RWPE1 (cell line): ENCODE results near the gene SUGP1.
"Not testable (repeated sequence)": the region's sequence is repeated elsewhere in the genome, so short reads cannot be mapped to it uniquely, and the experiment has no call there.

Experiments used
- CTCF ChIA-PET: fragments of 350-600 bp; sonication (Branson Sonifier 250); formaldehyde crosslinking; extraction: SDS; loops from one replicate; lab custom pipeline; 2021; lab: Yijun Ruan, JAX
- POLR2A ChIA-PET: fragments of 400-600 bp; formaldehyde crosslinking; extraction: SDS; loops from one replicate; lab custom pipeline; 2020; ENCODE audit warnings: antibody characterized with exemption; ENCODE audit not compliant: low non-redundant PET; lab: Yijun Ruan, JAX
- DNase-seq: peaks from one replicate; pipeline ENCODE4 v3.0.0; 2012; ENCODE audit warnings: low spot score
- H3K27ac ChIP-seq: fragments of 450-650 bp; 2 replicates; pipeline ENCODE4 v1.5.1; 2017
- TF ChIP-seq, protein P1 (sequence below): fragments of 450-650 bp; conservative IDR thresholded peaks from 2 replicates; pipeline ENCODE4 v1.5.1; 2017; ENCODE audit warnings: low read depth, mild to moderate bottlenecking

SUGP1 gene

DNA sequence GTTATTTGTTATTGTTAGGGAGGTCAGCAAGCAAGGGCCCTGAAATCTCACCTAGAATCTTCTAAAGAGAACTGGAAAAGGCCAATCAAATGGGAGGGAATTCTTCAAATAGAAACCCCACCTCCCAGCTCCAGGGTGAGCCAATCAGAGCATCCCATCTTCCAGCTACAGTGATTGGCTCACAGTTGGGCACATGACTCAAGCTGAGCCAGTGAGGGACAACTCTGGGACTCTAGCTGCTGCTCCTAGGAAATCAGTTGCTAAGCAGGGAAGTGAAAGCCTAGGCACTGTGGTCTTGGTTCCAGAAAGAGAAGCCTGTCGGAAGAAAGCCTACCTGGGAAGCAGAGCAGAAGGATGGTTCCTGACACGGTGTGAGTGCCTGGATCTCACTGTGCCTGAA is 60.6 kb downstream of the SUGP1 start:
- H3K27ac ChIP-seq = no peak overlapping the region
- TF ChIP-seq, protein P1, sequence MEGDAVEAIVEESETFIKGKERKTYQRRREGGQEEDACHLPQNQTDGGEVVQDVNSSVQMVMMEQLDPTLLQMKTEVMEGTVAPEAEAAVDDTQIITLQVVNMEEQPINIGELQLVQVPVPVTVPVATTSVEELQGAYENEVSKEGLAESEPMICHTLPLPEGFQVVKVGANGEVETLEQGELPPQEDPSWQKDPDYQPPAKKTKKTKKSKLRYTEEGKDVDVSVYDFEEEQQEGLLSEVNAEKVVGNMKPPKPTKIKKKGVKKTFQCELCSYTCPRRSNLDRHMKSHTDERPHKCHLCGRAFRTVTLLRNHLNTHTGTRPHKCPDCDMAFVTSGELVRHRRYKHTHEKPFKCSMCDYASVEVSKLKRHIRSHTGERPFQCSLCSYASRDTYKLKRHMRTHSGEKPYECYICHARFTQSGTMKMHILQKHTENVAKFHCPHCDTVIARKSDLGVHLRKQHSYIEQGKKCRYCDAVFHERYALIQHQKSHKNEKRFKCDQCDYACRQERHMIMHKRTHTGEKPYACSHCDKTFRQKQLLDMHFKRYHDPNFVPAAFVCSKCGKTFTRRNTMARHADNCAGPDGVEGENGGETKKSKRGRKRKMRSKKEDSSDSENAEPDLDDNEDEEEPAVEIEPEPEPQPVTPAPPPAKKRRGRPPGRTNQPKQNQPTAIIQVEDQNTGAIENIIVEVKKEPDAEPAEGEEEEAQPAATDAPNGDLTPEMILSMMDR = no peak
- CTCF ChIA-PET = no interaction called here
- POLR2A ChIA-PET = no interaction called here
- peak; percentile 76 for DNase-seq

DNA sequence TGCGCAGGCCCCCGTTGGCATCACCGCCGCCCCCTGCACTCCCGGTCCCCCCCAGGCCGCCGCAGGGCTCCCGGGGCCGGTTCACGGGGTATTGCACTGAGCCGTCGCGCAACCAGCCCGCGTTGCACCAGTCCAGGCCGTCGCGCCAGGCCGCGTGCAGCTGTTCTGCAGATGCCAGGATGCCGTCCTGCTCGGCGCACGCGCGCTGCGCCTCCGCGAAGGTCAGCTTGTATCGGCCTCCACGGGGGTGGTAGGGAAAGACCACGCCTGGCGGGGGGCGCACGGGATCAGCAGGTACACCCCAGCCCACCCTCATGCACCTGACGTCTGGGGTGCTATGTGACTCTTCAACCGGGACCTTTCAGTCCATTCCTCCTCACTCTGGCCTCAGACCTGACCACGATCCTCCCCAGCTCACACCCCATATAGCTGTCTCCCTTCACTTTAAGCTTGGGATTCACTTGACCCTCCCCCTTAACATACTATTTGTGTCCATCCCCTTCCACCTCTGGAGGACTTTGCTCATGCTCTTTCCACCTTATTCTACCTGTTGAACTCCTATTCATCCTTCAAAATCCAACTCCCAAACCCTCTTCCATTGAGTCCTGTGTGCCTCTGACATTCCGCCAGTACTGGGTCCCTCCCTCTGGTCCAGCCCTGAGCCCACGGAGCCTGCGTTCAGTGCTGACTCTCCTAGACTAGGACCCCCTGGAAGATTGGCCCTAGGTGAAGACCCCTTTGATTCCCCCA is 61.5 kb downstream of the SUGP1 start:
- no peak for DNase-seq
- ChIA-PET CTCF (interaction anchor here (0.6 to 1.0 kb wide), 2 partner anchors 16 to 189 kb away, joined by 3 to 5 read pairs; no protein-coding TSS in a partner anchor), POLR2A (no interaction called here)
- TF ChIP-seq, protein P1 = no peak
- no peak overlapping the region for H3K27ac ChIP-seq

DNA sequence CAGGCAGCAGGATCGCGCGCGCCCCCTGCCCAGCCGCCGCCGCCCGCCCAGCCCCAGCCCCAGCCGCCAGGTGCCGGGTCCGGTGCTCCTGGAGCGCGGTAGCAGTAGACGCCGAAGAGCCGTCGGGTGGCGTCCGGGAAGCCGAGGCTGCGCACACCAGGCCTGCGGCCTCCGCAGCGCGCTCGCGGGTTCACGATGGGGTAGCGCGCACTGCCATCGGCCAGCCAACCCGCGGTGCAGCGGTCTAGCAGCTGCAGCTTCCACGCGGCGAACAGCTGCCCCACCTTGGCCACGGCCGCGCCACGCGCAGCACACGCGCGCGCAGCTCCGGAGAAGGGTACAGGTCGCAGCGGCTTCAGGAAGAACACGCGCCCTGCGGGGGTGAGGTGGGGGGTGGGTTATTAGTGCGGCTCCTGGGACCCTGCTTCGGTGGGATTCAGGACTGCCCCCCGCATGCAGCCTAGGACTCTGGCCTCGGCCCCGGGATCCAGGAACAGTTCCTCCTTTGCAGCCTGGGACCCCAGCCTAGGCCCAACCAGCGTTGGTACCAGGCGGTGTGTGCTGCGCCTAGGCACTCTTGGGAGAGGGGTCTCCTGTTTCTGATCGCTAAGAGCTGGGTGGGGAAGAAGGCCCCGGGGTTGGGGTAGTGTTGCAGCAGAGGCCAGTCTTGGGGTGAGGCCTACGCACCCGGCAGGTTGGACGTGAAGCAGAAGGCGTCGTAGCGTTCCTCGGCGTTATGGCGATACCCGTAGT is 62.3 kb downstream of the SUGP1 start:
- ChIA-PET CTCF (no interaction called here), POLR2A (no interaction called here)
- TF ChIP-seq, protein P1 = no peak
- DNase-seq = no peak
- H3K27ac ChIP-seq = no peak overlapping the region

DNA sequence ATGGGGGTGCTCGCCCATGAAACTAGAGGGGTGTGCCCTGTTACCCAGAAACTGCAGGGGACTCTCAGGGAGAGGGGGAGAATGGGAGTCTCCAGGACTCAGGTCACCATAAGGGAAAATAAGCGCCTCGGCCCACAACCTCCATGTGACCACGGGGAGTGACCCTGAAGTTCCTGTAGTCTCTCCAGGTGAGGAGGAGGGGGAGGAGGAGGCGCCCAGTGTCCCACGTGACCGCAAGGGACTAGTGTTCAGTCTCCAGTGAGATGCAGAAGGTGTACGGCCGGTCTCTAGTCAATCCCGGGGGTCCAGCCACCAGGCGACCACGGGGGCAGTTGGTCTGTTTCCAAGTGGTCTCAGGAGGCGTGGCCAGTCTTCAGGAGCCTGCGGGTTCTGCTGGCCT is 63.2 kb downstream of the SUGP1 start:
- no peak overlapping the region for H3K27ac ChIP-seq
- TF ChIP-seq, protein P1 = no peak
- ChIA-PET CTCF (no interaction called here), POLR2A (no interaction called here)
- DNase-seq = no peak

DNA sequence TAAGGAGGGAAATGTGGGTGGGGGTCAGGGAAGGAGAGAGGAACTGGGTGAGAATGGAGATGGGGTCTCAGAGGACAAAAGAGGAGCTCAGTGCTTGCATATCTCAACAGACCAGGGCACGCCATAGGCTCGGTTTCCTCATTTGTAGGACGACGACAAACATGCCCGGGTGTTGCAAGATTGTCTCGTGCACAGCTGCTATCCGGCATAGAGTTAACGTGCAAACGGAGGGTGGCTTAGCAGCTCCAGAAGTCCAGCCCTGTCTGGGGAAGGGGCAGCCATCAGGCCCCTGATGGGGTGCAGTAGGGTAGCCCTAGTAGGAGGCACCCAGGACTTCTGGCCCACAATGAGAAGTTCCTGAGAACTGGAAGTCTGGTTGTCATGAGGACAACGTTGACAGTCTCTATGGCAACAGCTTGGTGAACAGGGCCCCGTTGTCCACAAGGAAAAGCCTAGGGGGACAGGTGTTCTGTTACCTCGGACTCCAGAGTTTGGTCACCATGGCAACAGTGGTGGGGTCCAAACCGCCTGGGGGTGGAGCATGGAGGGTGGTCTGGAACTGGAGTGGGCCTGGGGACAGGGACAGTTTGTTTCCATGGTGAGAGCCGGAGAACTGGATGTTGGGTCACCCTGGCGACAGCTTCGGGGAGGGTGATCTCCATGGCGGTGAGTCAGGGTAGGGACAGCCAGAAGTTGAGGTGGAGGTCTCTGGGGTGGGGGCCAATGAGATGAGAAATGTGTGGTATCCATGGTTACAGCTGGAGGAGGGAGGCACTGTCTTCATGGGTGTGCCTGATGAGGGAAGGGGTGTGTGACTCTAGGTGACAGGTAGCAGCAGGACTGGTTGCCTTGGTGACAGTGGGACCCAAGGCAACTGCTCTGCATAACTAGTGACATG is 64.0 kb downstream of the SUGP1 start:
- TF ChIP-seq, protein P1 = no peak
- ChIA-PET POLR2A (no interaction called here), CTCF (no interaction called here)
- DNase-seq = no peak
- H3K27ac ChIP-seq = no peak overlapping the region

DNA sequence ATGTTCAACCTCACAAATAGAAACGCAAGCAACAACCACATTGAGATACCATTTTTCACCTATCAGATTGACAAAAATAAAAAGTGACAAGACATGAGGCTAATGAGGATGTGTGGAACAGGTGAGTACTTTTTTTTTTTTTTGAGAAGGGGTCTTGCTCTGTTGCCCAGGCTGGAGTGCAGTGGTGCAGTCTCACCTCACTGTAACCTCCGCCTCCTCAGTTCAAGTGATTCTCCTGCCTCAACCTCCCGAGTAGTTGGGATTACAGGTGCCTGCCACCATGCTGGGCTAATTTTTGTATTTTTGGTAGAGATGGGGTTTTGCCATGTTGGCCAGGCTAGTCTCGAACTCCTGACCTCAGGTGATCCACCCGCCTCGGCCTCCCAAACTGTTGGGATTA is 66.9 kb downstream of the SUGP1 start:
- H3K27ac ChIP-seq, DNase-seq, POLR2A ChIA-PET, CTCF ChIA-PET: not testable (repeated sequence)
